Keratinocyte (primary cell): ENCODE data around the gene ZNF14.

ENCODE experiments used
- EZH2 ChIP-seq: IDR thresholded peaks from one replicate; pipeline ENCODE4 v1.6.1; 2012; ENCODE audit warnings: inconsistent platforms, mild to moderate bottlenecking, low read length, moderate library complexity
- TF ChIP-seq, protein P1 (sequence below), 3 experiments: IDR thresholded peaks in 1 of 3; conservative IDR thresholded peaks in 1 of 3; optimal IDR thresholded peaks in 1 of 3; 2 replicates in 2 of 3; 3 replicates in 1 of 3; pipeline versions ENCODE3 to v1.5.1; 2011; ENCODE audit warnings: low read length in 3 of 3, mild to moderate bottlenecking in 3 of 3, moderate library complexity in 2 of 3, control low read depth in 1 of 3, inconsistent platforms in 1 of 3; ENCODE audit not compliant: insufficient read depth in 2 of 3; ENCODE audit errors: extremely low read depth in 1 of 3

DNA sequence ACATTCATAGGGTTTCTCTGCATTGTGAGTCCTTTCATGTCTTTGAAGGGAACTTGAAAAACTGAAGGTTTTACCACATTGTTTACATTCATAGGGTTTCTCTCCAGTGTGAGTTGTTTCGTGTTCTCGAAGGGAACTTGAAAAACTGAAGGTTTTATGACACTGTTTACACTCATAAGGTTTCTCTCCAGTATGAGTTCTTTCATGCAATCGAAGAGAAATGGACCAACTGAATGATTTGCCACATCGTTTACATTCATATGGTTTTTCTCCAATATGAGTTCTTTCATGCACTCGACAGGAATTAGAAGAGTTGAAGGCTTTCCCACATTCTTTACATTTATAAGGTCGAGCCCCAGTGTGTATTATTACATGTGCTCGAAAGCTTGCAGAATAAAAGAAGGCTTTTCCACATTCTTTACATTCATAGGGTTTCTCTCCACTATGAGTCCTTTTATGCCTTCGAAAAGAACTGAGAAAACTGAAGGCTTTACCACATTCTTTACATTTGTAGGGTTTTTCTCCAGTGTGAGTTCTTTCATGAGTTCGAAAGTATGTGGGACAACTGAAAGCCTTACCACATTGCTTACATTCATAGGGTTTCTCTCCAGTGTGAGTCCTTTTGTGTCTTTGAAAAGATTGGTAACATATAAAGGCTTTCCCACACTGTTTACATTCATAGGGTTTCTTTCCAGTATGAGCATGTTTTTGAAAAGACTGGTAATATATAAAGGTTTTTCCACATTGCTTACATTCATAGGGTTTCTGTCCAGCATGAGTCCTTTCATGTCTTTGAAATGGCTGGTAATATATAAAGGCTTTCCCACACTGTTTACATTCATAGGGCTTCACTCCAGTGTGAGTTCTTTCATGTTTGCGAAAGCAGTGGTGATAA lies 20.7 kb downstream of the ZNF14 start:
- TF ChIP-seq, protein P1, sequence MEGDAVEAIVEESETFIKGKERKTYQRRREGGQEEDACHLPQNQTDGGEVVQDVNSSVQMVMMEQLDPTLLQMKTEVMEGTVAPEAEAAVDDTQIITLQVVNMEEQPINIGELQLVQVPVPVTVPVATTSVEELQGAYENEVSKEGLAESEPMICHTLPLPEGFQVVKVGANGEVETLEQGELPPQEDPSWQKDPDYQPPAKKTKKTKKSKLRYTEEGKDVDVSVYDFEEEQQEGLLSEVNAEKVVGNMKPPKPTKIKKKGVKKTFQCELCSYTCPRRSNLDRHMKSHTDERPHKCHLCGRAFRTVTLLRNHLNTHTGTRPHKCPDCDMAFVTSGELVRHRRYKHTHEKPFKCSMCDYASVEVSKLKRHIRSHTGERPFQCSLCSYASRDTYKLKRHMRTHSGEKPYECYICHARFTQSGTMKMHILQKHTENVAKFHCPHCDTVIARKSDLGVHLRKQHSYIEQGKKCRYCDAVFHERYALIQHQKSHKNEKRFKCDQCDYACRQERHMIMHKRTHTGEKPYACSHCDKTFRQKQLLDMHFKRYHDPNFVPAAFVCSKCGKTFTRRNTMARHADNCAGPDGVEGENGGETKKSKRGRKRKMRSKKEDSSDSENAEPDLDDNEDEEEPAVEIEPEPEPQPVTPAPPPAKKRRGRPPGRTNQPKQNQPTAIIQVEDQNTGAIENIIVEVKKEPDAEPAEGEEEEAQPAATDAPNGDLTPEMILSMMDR (optimal IDR thresholded peaks at IDR 0.05 in 1 of 3, IDR thresholded peaks at IDR 0.05 in 1 of 3, conservative IDR thresholded peaks at IDR 0.05 in 1 of 3; ENCODE audit: extremely low read depth in 1 of 3, insufficient read depth in 2 of 3, low read length in 3 of 3): no peak
- TF ChIP-seq EZH2: no peak
